ENCODE results near the gene BAAT. TPM values are rescaled to one million over a fixed set of nuclear protein-coding genes. Genes with fewer than 3 reads are reported as not detected.
"Not testable (repeated sequence)": the region's sequence is repeated elsewhere in the genome, so short reads cannot be mapped to it uniquely, and the experiment has no call there.

Gene BAAT
- total RNA-seq, 1 experiment from 2014 or later: 0.08 TPM

DNA sequence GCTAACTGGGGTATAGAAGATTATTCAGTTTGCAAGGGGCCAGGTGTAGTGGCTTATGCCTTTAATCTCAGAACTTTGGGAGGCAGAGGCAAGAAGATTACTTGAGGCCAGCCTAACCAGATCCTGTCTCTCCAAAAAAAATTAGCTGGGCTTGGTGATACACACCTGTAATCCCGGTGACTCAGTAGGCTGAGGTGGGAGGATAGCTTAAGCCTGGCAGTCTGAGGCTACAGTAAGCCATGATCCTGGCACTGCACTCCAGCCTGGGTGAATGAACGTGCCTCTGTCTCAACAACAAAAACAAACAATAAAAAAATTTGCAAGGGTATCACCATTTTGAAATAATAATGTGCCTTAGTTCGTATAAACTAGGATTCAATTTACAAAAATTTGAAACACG lies 51.3 kb downstream of the BAAT start:
- DNase-seq (ENCODE audit: low read depth, low spot score) (no peak), ATAC-seq (no peak)
- TF ChIP-seq REST (IDR thresholded peaks at IDR 0.05; ENCODE audit: insufficient read depth in 1 of 2, low read depth in 2 of 2, low read length in 1 of 2): no peak
- no peak for TF ChIP-seq CTCF (IDR thresholded peaks at IDR 0.05)
- no peak for TF ChIP-seq SIN3A (IDR thresholded peaks at IDR 0.05; ENCODE audit: borderline replicate concordance, insufficient read depth, low read depth, low read length)
- TF ChIP-seq POLR2AphosphoS5 (IDR thresholded peaks at IDR 0.05; ENCODE audit: low read depth, low read length): no peak
- TF ChIP-seq TCF7L2 (IDR thresholded peaks at IDR 0.05; ENCODE audit: low read depth, low read length): no peak
- intact Hi-C loops (cut with micrococcal nuclease; ENCODE audit: unreplicated experiment) (no loop called here), in situ Hi-C loops (cut with HindIII; ENCODE audit: low pct_unique_long_range_greater_than_20kb, low sequenced_read_pairs) (no loop called here)
- Histone ChIP-seq H3K9me3 (ENCODE audit: control insufficient read depth, insufficient read depth, low read depth, low read length) (no peaks in the 10 kb centered on the region), H3K4me3 (ENCODE audit: low read depth in 2 of 2, low read length in 2 of 2) (no peak overlapping the region), H3K36me3 (ENCODE audit: control insufficient read depth, insufficient read depth, low read length) (no peaks in the 10 kb centered on the region), H3K27ac (ENCODE audit: low read length) (no peak overlapping the region), H3K27me3 (ENCODE audit: control insufficient read depth, insufficient read depth, low read length) (no peaks in the 10 kb centered on the region), H3K4me1 (ENCODE audit: control insufficient read depth, insufficient read depth, low read length) (no peaks in the 10 kb centered on the region)
- BruUV-seq (replicated peaks): no TSS peak
- ChIA-PET POLR2A (no interaction called here), CTCF (no interaction called here)

- in situ Hi-C loops (cut with HindIII; ENCODE audit: low pct_unique_long_range_greater_than_20kb, low sequenced_read_pairs) (no loop called here), intact Hi-C loops (cut with micrococcal nuclease; ENCODE audit: unreplicated experiment) (no loop called here)
- ATAC-seq (no peak), DNase-seq (ENCODE audit: low read depth, low spot score) (no peak)
- H3K36me3 ChIP-seq (ENCODE audit: control insufficient read depth, insufficient read depth, low read length): no peaks in the 10 kb centered on the region
- no peaks in the 10 kb centered on the region for H3K9me3 ChIP-seq (ENCODE audit: control insufficient read depth, insufficient read depth, low read depth, low read length)
- H3K4me1 ChIP-seq (ENCODE audit: control insufficient read depth, insufficient read depth, low read length): no peaks in the 10 kb centered on the region
- H3K27ac ChIP-seq (ENCODE audit: low read length): no peak overlapping the region
- H3K27me3 ChIP-seq (ENCODE audit: control insufficient read depth, insufficient read depth, low read length): no peaks in the 10 kb centered on the region
- H3K4me3 ChIP-seq (ENCODE audit: low read depth in 2 of 2, low read length in 2 of 2): no peak overlapping the region
- CTCF ChIA-PET: interaction anchor here (0.7 kb wide), 1 partner anchor 213 kb away, joined by 7 read pairs; no protein-coding TSS in a partner anchor
- TF ChIP-seq SIN3A (IDR thresholded peaks at IDR 0.05; ENCODE audit: borderline replicate concordance, insufficient read depth, low read depth, low read length) (no peak), CTCF (IDR thresholded peaks at IDR 0.05) (no peak), TCF7L2 (IDR thresholded peaks at IDR 0.05; ENCODE audit: low read depth, low read length) (no peak), POLR2AphosphoS5 (IDR thresholded peaks at IDR 0.05; ENCODE audit: low read depth, low read length) (no peak), REST (IDR thresholded peaks at IDR 0.05; ENCODE audit: insufficient read depth in 1 of 2, low read depth in 2 of 2, low read length in 1 of 2) (no peak)
- no TSS peak for BruUV-seq (replicated peaks)
- POLR2A ChIA-PET: no interaction called here
Observed at GRCh38 chr9:101332362-101332761, 52.4 kb downstream of the BAAT start.

- ATAC-seq; H3K27me3 ChIP-seq (ENCODE audit: control insufficient read depth, insufficient read depth, low read length); DNase-seq (ENCODE audit: low read depth, low spot score); POLR2A ChIA-PET; H3K4me3 ChIP-seq (ENCODE audit: low read depth in 2 of 2, low read length in 2 of 2); H3K36me3 ChIP-seq (ENCODE audit: control insufficient read depth, insufficient read depth, low read length); H3K27ac ChIP-seq (ENCODE audit: low read length); CTCF ChIA-PET; intact Hi-C loops (cut with micrococcal nuclease; ENCODE audit: unreplicated experiment); BruUV-seq (replicated peaks); H3K9me3 ChIP-seq (ENCODE audit: control insufficient read depth, insufficient read depth, low read depth, low read length); in situ Hi-C loops (cut with HindIII; ENCODE audit: low pct_unique_long_range_greater_than_20kb, low sequenced_read_pairs); H3K4me1 ChIP-seq (ENCODE audit: control insufficient read depth, insufficient read depth, low read length): not testable (repeated sequence)
Observed at GRCh38 chr9:101327422-101327909, 57.3 kb downstream of the BAAT start.
